T-helper 17 cell (primary cell): ENCODE data around the gene LRTM2. TPM values are rescaled to one million over a fixed set of nuclear protein-coding genes. Genes with fewer than 3 reads are reported as not detected.

Experiments used
- ATAC-seq: fragments of 150-1000 bp; cut with Tn5 transposase; 2 replicates; pipeline ENCODE4 v1.10.0; 2021; ENCODE audit warnings: mild to moderate bottlenecking, moderate library complexity
- DNase-seq, 3 donors: peaks; one replicate each; pipeline versions ENCODE4 v3.0.0 to v3.0.0-alpha.2; 2020 to 2021
- H3K9me3 ChIP-seq: one replicate; pipeline ENCODE4 v1.7.0; 2013; ENCODE audit warnings: low read length, mild to moderate bottlenecking; ENCODE audit not compliant: control insufficient read depth, poor library complexity, severe bottlenecking
- H3K27ac Mint-ChIP-seq: one replicate; pipeline ENCODE4 v1.8.0; 2022; ENCODE audit warnings: mild to moderate bottlenecking, moderate library complexity, mixed read lengths
- H3K27me3 Mint-ChIP-seq: one replicate; pipeline ENCODE4 v1.8.0; 2022; ENCODE audit warnings: mixed read lengths
- H3K36me3 Mint-ChIP-seq: one replicate; pipeline ENCODE4 v1.8.0; 2022; ENCODE audit warnings: low read depth, mixed read lengths
- H3K4me1 Mint-ChIP-seq: one replicate; pipeline ENCODE4 v1.8.0; 2022; ENCODE audit warnings: mild to moderate bottlenecking, mixed read lengths
- H3K4me3 Mint-ChIP-seq: one replicate; pipeline ENCODE4 v1.8.0; 2022; ENCODE audit warnings: mild to moderate bottlenecking, moderate library complexity, mixed read lengths
- total RNA-seq, 4 donors: library from RNA in 2 of 4; stranded (reverse) in 2 of 4; gene quantifications; one replicate each; pipeline ENCODE4 v1.2.3 and lab custom pipeline; 2022 to 2026

The LRTM2 gene
- total RNA-seq, 2 donors from 2014 or later, result not detected

GRCh38 chr12:1832801-1833595 is 12.6 kb downstream of the LRTM2 start:
- no peak for DNase-seq
- ATAC-seq, result no peak
- Mint-ChIP-seq H3K27ac (no peak overlapping the region), H3K4me3 (no peak overlapping the region), H3K36me3 (no peaks in the 10 kb centered on the region), H3K27me3 (peaks cover 47% of the 10 kb centered on the region), H3K4me1 (peaks cover 5% of the 10 kb centered on the region)
- no peaks in the 10 kb centered on the region for H3K9me3 ChIP-seq

GRCh38 chr12:1833596-1834028 is 13.2 kb downstream of the LRTM2 start:
- H3K4me3 Mint-ChIP-seq, result no peak overlapping the region
- H3K4me1 Mint-ChIP-seq, result peaks cover 5% of the 10 kb centered on the region
- ATAC-seq (no peak), DNase-seq (no peak)
- H3K27me3 Mint-ChIP-seq, result peaks cover 44% of the 10 kb centered on the region
- no peaks in the 10 kb centered on the region for H3K36me3 Mint-ChIP-seq
- H3K27ac Mint-ChIP-seq, result no peak overlapping the region
- H3K9me3 ChIP-seq, result no peaks in the 10 kb centered on the region

DNA sequence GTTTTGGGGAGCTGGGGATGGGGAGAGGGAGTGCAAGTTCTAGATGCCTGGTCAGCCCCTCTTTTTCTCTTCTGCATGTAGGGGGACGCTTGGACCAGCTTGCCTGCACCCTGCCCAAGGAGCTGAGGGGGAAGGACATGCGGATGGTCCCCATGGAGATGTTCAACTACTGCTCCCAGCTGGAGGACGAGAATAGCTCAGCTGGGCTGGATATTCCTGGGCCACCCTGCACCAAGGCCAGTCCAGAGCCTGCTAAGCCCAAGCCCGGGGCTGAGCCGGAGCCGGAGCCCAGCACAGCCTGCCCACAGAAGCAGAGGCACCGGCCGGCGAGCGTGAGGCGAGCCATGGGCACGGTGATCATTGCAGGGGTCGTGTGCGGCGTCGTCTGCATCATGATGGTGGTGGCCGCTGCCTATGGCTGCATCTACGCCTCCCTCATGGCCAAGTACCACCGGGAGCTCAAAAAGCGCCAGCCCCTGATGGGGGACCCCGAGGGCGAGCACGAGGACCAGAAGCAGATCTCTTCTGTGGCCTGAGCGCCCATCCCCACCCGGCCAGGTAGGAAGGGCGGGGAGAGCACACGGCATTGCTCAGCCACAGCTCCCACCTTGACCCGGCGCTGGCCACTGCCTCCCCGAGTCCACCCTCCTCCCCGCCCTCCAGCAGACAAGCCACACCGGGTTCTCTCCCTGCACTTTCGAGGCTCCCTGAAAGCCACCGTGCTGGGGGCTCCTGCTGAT is 14.0 kb downstream of the LRTM2 start:
- H3K9me3 ChIP-seq, result no peaks in the 10 kb centered on the region
- no peak overlapping the region for H3K27ac Mint-ChIP-seq
- H3K4me3 Mint-ChIP-seq, result no peak overlapping the region
- H3K36me3 Mint-ChIP-seq, result no peaks in the 10 kb centered on the region
- DNase-seq (no peak), ATAC-seq (no peak)
- peaks cover 37% of the 10 kb centered on the region for H3K27me3 Mint-ChIP-seq
- peaks cover 7% of the 10 kb centered on the region for H3K4me1 Mint-ChIP-seq

DNA sequence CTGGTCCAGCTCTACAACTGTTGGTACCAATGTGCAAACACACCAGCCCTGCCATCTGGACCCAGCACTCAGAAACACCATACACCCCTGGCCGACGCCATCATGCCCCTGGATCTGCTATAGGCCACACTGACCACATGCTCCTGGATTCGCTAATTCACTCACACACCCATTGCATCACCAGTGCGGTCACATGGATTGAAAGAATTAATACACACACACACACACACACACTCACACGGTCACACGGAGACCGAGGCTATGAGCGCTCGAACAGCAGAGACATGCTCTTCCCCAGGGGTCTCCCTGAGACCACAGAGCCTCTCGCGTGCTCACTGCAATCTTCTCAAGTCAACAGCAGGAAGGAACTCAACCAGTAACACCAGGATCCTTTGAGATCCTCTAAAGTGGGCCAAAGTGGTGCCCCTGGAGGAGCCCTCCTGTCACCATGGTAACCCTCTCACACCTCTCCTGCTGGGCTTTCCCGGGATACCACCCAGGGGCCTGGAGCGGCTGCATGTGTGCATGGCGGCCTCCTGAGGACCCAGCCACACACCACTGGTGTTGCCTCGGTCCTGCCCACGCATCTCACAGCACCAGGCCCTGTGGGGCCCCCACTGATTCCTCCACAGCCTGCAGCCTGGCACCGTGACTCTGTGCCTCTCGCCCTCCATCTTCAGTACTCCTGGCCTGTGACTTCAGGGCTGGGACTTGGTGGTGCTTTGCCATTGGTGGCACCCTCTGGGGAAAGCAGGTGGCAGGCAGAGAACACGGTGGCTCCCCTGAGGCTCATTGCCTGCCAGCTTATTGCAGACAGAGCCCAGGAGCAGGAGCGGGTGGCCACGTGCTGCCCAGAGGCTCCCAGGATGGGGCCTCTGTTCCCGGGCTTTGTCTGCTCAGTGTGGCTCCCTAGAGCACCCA is 15.1 kb downstream of the LRTM2 start:
- no peak overlapping the region for H3K27ac Mint-ChIP-seq
- no peaks in the 10 kb centered on the region for H3K9me3 ChIP-seq
- no peak for ATAC-seq
- H3K4me1 Mint-ChIP-seq, result peaks cover 7% of the 10 kb centered on the region
- H3K4me3 Mint-ChIP-seq, result no peak overlapping the region
- H3K36me3 Mint-ChIP-seq, result no peaks in the 10 kb centered on the region
- DNase-seq, result no peak
- peaks cover 34% of the 10 kb centered on the region for H3K27me3 Mint-ChIP-seq

DNA sequence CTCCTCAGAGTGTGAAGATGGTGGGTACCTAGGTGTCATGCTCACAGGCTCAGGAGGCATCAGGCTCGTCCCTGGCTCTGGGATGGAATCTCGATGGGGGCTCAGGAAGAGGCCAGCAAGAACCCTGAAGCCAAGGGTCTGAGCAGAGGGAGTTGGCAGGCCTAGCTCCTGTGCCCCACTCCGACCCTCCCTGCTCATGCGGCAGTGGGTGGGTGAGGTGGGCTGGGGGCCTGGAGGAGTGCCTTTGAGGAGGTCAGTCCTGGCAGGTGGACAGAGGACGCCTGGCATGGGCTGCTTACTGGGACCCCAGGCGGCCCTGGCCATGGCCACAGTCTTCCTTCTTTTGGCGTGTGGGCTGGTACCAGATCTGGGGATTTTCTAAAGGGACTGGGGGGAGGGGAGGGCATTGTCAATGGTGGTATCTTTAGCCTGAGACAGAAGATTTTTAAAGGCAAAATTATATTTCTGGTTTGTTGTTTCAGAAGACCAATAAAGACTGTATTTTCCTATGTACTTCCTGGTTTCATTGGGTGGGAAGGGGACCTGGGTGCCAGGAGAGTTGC is 16.0 kb downstream of the LRTM2 start:
- ATAC-seq (no peak), DNase-seq (no peak)
- no peak overlapping the region for H3K27ac Mint-ChIP-seq
- H3K4me1 Mint-ChIP-seq, result peaks cover 7% of the 10 kb centered on the region
- peaks cover 26% of the 10 kb centered on the region for H3K27me3 Mint-ChIP-seq
- H3K36me3 Mint-ChIP-seq, result no peaks in the 10 kb centered on the region
- no peak overlapping the region for H3K4me3 Mint-ChIP-seq
- H3K9me3 ChIP-seq, result no peaks in the 10 kb centered on the region

DNA sequence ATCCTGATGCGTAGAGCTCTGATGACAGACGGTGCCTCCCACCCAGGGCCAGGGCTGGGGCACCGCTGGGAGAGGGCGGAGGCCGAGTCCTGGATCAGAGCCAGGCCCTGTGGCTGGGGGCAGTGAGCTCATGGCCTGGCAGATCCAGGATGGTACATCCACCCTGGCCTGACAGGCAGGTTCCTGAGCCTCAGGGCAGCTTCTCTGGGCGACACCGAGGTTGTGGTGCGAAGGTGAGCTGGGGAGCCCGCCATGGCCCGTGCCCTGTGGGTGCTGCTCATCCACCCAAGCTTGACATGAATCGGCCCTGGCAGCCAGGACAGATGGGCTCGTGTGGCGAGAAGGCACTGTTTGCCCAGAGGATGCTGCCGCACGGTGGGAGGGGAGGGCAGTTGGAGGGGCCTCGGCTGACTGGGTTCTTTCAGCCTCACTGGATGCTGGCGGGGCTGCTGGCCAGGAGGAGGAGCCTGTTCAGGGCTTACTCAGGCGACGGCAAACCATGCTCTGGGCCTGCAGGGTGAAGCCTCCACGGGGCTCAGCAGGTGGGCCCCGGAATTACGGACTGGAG is 16.6 kb downstream of the LRTM2 start:
- Mint-ChIP-seq H3K4me3 (no peak overlapping the region), H3K36me3 (no peaks in the 10 kb centered on the region), H3K27ac (no peak overlapping the region), H3K27me3 (peaks cover 27% of the 10 kb centered on the region), H3K4me1 (peaks cover 8% of the 10 kb centered on the region)
- ATAC-seq, result no peak
- DNase-seq, result no peak
- H3K9me3 ChIP-seq, result no peaks in the 10 kb centered on the region

GRCh38 chr12:1837541-1838204 is 17.3 kb downstream of the LRTM2 start:
- no peaks in the 10 kb centered on the region for H3K9me3 ChIP-seq
- ATAC-seq (no peak), DNase-seq (no peak)
- H3K36me3 Mint-ChIP-seq, result no peaks in the 10 kb centered on the region
- no peak overlapping the region for H3K4me3 Mint-ChIP-seq
- H3K4me1 Mint-ChIP-seq, result peaks cover 9% of the 10 kb centered on the region
- peaks cover 25% of the 10 kb centered on the region for H3K27me3 Mint-ChIP-seq
- no peak overlapping the region for H3K27ac Mint-ChIP-seq

GRCh38 chr12:1838205-1838993 is 18.0 kb downstream of the LRTM2 start:
- no peak for DNase-seq

DNA sequence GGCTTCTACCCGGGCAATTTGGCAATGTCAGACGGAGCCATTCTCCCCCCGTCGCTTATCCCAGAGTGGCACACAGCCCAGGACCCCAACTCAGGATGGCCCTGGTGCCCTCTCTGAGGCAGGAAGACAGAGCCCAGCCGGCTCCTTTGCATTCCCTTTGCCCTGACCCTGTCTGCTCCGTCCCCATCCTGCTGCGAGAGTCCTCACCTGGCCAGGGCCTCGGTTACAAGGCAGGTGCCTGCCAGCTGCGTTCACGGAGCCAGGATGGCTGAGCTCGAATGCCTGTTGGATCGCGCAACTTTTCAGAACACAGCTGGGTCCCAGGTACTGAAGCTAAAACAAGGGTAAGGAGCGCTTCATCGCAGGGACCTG is 18.6 kb downstream of the LRTM2 start:
- no peak overlapping the region for H3K4me3 Mint-ChIP-seq
- DNase-seq (no peak), ATAC-seq (no peak)
- H3K27me3 Mint-ChIP-seq, result peaks cover 23% of the 10 kb centered on the region
- peaks cover 11% of the 10 kb centered on the region for H3K4me1 Mint-ChIP-seq
- no peak overlapping the region for H3K27ac Mint-ChIP-seq
- no peaks in the 10 kb centered on the region for H3K9me3 ChIP-seq
- no peaks in the 10 kb centered on the region for H3K36me3 Mint-ChIP-seq

More at GRCh38 chr12:1838205-1838993, 18.0 kb downstream of the LRTM2 start:
- ATAC-seq, result no peak
- peaks cover 25% of the 10 kb centered on the region for H3K27me3 Mint-ChIP-seq
- H3K27ac Mint-ChIP-seq, result no peak overlapping the region
- H3K36me3 Mint-ChIP-seq, result no peaks in the 10 kb centered on the region
- H3K4me3 Mint-ChIP-seq, result no peak overlapping the region
- H3K9me3 ChIP-seq, result no peaks in the 10 kb centered on the region
- H3K4me1 Mint-ChIP-seq, result peaks cover 11% of the 10 kb centered on the region

- H3K9me3 ChIP-seq, result no peaks in the 10 kb centered on the region
- H3K4me3 Mint-ChIP-seq, result no peak overlapping the region
- no peak for ATAC-seq
- DNase-seq, result no peak
- H3K27ac Mint-ChIP-seq, result no peak overlapping the region
- no peaks in the 10 kb centered on the region for H3K36me3 Mint-ChIP-seq
- H3K27me3 Mint-ChIP-seq, result peaks cover 26% of the 10 kb centered on the region
- H3K4me1 Mint-ChIP-seq, result peaks cover 11% of the 10 kb centered on the region
Measured at GRCh38 chr12:1839464-1839863, 19.1 kb downstream of the LRTM2 start.

DNA sequence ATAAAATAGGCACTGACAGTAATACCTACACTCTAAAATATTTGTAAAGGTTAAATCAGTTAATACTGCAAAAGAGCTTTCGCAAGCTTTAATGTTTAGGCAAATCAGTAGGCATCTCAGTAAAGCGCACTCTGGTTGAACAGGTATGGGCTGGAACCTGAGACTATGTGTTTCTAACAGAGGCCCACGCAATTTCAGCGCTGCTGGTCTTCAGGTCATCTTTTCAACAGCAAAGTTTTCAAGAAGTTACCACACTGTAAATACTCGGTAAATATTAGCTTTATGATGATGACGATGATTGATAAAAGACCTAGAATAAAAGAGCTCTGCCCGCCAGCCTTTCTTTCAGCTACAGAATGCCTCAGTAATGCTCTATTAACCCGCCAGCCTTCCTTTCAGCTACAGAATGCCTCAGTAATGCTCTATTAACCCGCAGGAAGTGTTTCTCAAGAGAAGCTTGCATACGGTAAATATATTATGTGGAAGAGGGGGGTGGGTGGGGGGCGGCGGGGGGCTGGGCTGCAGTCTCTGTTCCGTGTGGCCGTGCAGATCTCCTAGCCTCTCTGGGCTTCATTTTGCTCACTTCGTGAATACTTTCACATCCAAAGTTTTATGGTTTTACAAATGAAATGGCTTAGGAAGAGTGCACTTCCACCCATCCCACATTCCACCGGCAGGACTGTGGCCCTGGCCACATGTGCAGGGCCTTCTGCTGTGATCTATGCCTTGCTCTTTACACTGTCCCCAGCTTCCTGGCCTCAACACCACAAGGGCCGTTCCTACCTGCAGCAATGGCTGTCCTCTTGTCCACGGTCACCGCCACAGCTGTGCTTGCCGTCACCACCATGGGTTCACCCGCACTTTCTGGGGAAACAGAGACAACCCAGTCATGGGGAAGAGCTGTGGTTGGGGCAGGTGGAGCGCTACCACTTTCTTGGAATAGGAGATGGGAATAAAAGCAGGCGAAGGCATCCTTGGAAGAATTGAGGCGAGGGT is 19.9 kb downstream of the LRTM2 start:
- Mint-ChIP-seq H3K36me3 (no peaks in the 10 kb centered on the region), H3K4me1 (peaks cover 7% of the 10 kb centered on the region), H3K27ac (no peak overlapping the region), H3K27me3 (peaks cover 24% of the 10 kb centered on the region), H3K4me3 (no peak overlapping the region)
- ATAC-seq (no peak), DNase-seq (no peak)
- no peaks in the 10 kb centered on the region for H3K9me3 ChIP-seq
